Stimulated activated naive CD8-positive, alpha-beta T cell treated with anti-CD3 and anti-CD28 coated beads, Interleukin-15, amount 100 ng/mL, for 72 hours (primary cell): ENCODE data around the gene AOC2.
"Not testable (repeated sequence)": the region's sequence is repeated elsewhere in the genome, so short reads cannot be mapped to it uniquely, and the experiment has no call there.

ENCODE experiments used
- ATAC-seq: fragments of 150-1000 bp; cut with Tn5 transposase; 2 replicates; pipeline ENCODE4 v1.10.0; 2021; ENCODE audit warnings: mild to moderate bottlenecking, moderate library complexity
- DNase-seq, 2 donors: peaks; one replicate each; pipeline ENCODE4 v3.0.0; 2021 to 2022
- H3K27ac Mint-ChIP-seq, 2 donors: one replicate each; pipeline ENCODE4 v1.8.0; 2022; ENCODE audit warnings: mild to moderate bottlenecking in 2 of 2, mixed read lengths in 2 of 2, moderate library complexity in 2 of 2
- H3K27me3 Mint-ChIP-seq: one replicate; pipeline ENCODE4 v1.8.0; 2022; ENCODE audit warnings: mixed read lengths
- H3K4me1 Mint-ChIP-seq: one replicate; pipeline ENCODE4 v1.8.0; 2022; ENCODE audit warnings: mild to moderate bottlenecking, mixed read lengths
- H3K4me3 Mint-ChIP-seq, 2 donors: one replicate each; pipeline ENCODE4 v1.8.0; 2022; ENCODE audit warnings: mild to moderate bottlenecking in 2 of 2, mixed read lengths in 2 of 2, moderate library complexity in 1 of 2
- H3K9me3 Mint-ChIP-seq, 2 donors: one replicate each; pipeline ENCODE4 v1.8.0; 2022; ENCODE audit warnings: mixed read lengths in 2 of 2

AOC2 gene

GRCh38 chr17:42880776-42881310 is 36.5 kb downstream of the AOC2 start:
- Mint-ChIP-seq H3K4me1 (no peaks in the 10 kb centered on the region), H3K27me3 (peaks cover 31% of the 10 kb centered on the region), H3K4me3 (no peak overlapping the region), H3K9me3 (no peaks in the 10 kb centered on the region), H3K27ac (no peak overlapping the region)
- no peak for ATAC-seq
- no peak for DNase-seq

DNA sequence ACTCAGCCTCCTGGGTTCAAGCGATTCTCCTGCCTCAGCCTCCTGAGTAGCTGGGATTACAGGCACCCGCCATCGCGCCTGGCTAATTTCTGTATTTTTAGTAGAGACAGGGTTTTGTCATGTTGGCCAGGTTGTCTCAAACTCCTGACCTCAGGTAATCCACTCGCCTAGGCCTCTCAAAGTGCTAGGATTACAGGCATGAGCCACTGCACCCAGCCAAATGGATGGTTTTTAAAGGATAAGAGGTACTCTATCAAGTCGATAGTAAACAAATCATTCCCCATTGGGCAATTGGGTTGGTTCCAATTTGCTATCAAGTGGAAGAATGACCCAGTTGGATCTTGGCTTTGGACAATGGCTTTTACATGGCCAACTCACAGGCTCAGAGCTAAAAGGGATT is 37.3 kb downstream of the AOC2 start:
- not testable (repeated sequence) for H3K9me3 Mint-ChIP-seq, H3K4me3 Mint-ChIP-seq, DNase-seq, ATAC-seq, H3K27ac Mint-ChIP-seq, H3K4me1 Mint-ChIP-seq
- peaks cover 27% of the 10 kb centered on the region for H3K27me3 Mint-ChIP-seq

DNA sequence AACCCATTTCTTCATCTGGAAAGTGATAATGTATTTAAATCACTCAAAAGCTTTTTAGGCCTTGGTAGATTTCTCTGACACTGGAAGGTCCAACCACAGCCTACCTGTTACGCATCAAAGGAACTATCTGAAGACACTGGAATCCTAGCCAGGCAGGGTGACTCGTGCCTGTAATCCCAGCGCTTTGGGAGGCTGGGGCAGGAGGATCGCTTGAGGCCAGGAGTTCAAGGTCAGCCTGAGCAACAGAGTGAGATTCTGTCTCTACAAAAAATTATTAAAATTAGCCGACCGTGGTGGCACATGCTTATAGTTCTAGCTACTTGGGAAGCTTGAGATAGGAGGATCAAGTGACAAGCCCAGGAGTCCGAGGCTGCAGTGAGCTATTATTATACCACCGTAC is 37.8 kb downstream of the AOC2 start:
- Mint-ChIP-seq H3K27me3 (peaks cover 23% of the 10 kb centered on the region), H3K9me3 (no peaks in the 10 kb centered on the region)
- no peak for ATAC-seq

DNA sequence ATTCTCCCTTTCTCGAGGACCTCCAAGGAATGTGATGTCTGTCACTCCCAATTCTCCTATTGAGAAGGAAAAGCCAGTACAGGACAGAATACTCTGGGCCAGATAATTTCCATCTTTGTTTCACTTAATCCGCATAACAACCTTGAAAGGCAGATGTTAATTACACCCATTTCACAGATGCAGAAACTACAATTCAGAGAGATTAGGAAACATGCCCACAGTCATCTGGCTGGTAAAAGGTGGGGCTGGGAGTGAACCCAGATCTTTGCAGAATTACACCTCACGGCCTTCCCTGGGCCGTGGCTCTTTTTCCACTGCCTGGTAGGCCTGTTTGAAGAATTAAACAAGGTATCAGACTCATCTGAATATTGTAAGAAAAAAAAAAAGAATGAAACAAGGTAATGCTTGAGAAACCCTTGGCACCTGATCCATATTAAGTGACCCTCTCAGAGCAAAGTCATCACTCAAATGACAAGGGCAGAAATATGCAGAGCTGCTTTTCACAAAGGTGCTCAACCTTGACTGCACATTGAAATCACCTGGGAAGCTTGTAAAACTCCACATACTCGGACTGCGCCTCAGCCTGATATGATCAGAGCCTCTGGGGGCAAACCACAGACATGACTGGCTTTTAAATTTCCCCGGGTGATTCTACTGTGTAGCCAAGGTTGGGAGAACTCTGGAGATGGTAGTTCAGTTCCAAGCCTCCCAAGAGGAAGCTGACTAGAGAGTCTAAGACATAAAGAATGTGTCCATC is 39.6 kb downstream of the AOC2 start:
- no peak for DNase-seq
- no peaks in the 10 kb centered on the region for H3K4me1 Mint-ChIP-seq

More for the DNA sequence above, 37.8 kb downstream of the AOC2 start:
- no peak for DNase-seq
- H3K4me1 Mint-ChIP-seq = no peaks in the 10 kb centered on the region
- no peak overlapping the region for H3K27ac Mint-ChIP-seq
- H3K4me3 Mint-ChIP-seq = no peak overlapping the region

GRCh38 chr17:42885806-42886205 is 41.4 kb downstream of the AOC2 start:
- DNase-seq, H3K9me3 Mint-ChIP-seq, ATAC-seq, H3K4me3 Mint-ChIP-seq, H3K4me1 Mint-ChIP-seq, H3K27ac Mint-ChIP-seq, H3K27me3 Mint-ChIP-seq: not testable (repeated sequence)

More for the DNA sequence above, 39.6 kb downstream of the AOC2 start:
- Mint-ChIP-seq H3K4me3 (no peak overlapping the region), H3K27ac (no peak overlapping the region), H3K9me3 (no peaks in the 10 kb centered on the region), H3K27me3 (peaks cover 9% of the 10 kb centered on the region)
- ATAC-seq = no peak

GRCh38 chr17:42886283-42887176 is 42.1 kb downstream of the AOC2 start:
- no peak for ATAC-seq
- Mint-ChIP-seq H3K27me3 (no peaks in the 10 kb centered on the region), H3K27ac (peak overlapping the region in 1 of 2 donors; percentile 19), H3K9me3 (no peaks in the 10 kb centered on the region), H3K4me1 (no peaks in the 10 kb centered on the region), H3K4me3 (no peak overlapping the region)
- no peak for DNase-seq

GRCh38 chr17:42889809-42890208 is 45.4 kb downstream of the AOC2 start:
- DNase-seq (no peak), ATAC-seq (no peak)
- Mint-ChIP-seq H3K27ac (no peak overlapping the region), H3K4me3 (no peak overlapping the region), H3K27me3 (peaks cover 7% of the 10 kb centered on the region), H3K4me1 (no peaks in the 10 kb centered on the region), H3K9me3 (no peaks in the 10 kb centered on the region)

DNA sequence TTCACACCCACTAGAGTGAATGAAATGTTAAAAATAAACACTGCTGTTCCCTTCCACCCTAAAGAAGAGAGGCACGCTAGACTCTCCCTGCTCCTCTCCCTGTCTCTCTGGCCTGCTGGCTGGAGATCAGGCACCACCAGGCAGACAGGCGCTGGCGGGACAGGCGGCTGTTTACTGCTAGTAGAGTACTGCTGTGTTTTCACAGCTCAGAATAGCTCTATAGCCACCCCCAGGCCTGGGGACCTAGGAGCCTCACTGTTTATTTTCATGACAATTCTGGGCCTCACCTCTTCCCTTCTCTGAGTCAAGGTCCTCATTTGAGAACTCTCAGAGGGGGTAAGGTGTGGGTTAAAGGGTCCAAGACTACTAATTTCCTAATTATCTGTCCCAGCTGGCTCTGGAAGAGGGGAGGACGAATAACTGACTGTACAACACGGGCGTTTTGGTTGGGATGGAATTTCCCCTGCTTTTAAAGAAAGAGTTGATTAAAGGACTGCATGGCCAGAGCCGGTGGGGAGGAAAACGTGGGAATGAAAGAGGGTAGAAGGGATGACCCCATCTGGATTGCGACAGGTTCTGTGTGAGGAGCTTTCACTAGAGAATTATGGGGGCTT is 47.3 kb downstream of the AOC2 start:
- H3K4me1 Mint-ChIP-seq = no peaks in the 10 kb centered on the region
- ATAC-seq (no peak), DNase-seq (no peak)
- no peak overlapping the region for H3K4me3 Mint-ChIP-seq
- peaks cover 7% of the 10 kb centered on the region for H3K27me3 Mint-ChIP-seq
- peak overlapping the region in 1 of 2 donors; percentile 4 for H3K27ac Mint-ChIP-seq
- H3K9me3 Mint-ChIP-seq = no peaks in the 10 kb centered on the region

DNA sequence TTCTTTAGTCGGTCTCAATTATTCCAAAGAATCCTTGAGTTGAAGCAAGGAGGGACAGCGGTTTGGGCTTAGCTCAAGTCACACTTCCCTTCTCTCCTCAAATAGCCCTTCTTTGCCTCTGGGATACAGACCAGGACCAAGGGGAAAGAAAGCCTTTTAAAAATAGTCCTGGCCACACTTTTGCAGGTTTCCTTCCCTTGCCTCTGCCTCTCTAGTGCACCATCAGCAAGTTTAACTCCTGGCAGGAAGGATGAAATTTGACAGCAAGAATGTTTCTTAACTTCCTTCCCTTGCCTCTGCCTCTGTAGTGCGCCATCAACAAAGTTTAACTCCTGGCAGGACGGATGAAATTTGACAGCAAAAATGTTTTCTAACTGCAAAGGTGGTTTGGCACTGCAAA is 49.0 kb downstream of the AOC2 start:
- peaks cover 7% of the 10 kb centered on the region for H3K27me3 Mint-ChIP-seq
- no peaks in the 10 kb centered on the region for H3K9me3 Mint-ChIP-seq
- no peak overlapping the region for H3K4me3 Mint-ChIP-seq
- ATAC-seq (no peak), DNase-seq (no peak)
- no peak overlapping the region for H3K27ac Mint-ChIP-seq
- H3K4me1 Mint-ChIP-seq = no peaks in the 10 kb centered on the region

DNA sequence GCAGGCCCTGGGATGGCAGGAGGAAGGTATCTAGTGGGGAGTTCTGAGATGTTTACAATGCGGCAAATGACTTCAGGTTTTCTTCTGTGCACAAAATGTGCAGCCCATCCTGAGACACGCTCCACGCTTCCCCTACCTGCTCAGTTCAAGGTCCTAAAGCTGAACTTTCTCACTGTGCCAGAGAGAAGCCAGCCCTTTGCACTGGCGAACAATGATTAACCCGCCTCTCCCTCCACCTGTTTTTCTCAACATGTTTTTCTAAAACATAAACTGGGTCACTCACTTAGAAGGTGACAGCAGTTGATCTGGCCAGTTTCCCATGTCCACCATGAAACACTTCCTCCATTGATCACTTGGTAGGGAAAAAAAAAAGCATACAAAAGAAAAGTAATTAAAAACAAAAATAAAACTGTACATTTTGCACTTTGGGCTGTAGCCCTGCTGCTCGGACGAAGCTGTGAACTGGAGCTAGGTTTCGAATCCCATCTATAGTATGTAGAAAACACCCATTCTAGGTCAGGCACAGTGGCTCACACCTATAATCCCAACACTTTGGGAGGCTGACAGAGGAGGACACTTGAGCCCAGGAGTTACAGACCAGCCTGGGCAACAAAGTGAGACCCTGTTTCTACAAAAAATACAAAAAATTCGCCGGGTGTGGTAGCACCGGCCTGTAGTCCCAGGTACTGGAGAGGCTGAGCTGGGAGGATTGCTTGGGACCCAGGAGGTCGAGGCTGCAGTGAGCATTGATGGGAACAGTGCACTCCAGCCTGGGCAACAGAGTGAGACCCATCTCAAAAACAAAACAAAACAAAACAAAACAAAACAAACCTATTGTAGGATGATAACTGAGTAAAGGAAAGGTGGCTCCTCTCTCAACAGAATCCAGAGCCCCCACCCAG is 50.2 kb downstream of the AOC2 start:
- Mint-ChIP-seq H3K4me3 (no peak overlapping the region), H3K9me3 (no peaks in the 10 kb centered on the region), H3K4me1 (no peaks in the 10 kb centered on the region), H3K27me3 (peaks cover 13% of the 10 kb centered on the region), H3K27ac (peak overlapping the region in 1 of 2 donors; percentile 25)
- DNase-seq = no peak
- ATAC-seq = no peak

- DNase-seq = no peak
- no peaks in the 10 kb centered on the region for H3K4me1 Mint-ChIP-seq
- H3K27me3 Mint-ChIP-seq = peaks cover 16% of the 10 kb centered on the region
Observed at GRCh38 chr17:42895185-42895555, 50.8 kb downstream of the AOC2 start.

GRCh38 chr17:42898147-42898811 is 53.9 kb downstream of the AOC2 start:
- Mint-ChIP-seq H3K27me3 (peaks cover 25% of the 10 kb centered on the region), H3K4me3 (no peak overlapping the region), H3K4me1 (no peaks in the 10 kb centered on the region), H3K27ac (peak overlapping the region in 1 of 2 donors; percentile 19), H3K9me3 (no peaks in the 10 kb centered on the region)
- DNase-seq = no peak
- no peak for ATAC-seq

More at GRCh38 chr17:42895185-42895555, 50.8 kb downstream of the AOC2 start:
- ATAC-seq = no peak
- Mint-ChIP-seq H3K9me3 (no peaks in the 10 kb centered on the region), H3K27ac (no peak overlapping the region), H3K4me3 (no peak overlapping the region)

DNA sequence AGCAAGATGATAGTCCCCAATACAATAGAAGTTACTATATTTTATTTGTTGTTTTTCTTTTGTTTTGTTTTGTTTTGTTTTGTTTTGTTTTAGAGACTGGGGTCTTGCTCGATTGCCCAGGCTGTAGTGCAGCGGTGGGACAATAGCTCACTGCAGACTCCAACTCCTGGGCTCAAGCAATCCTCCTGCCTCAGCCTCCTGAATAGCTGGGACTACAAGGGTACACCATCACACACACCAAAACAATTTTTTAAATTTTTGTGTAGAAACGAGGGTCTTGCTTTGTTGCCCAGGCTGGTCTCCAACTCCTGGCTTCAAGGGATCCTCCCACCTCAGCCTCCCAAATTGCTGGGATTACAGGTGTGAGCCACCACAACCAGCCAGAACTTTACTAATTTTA is 55.6 kb downstream of the AOC2 start:
- ATAC-seq, H3K4me3 Mint-ChIP-seq: not testable (repeated sequence)

More for the DNA sequence above, 55.6 kb downstream of the AOC2 start:
- H3K4me1 Mint-ChIP-seq, H3K27ac Mint-ChIP-seq, DNase-seq, H3K9me3 Mint-ChIP-seq: not testable (repeated sequence)
- peaks cover 18% of the 10 kb centered on the region for H3K27me3 Mint-ChIP-seq
